Loucy (cell line): ENCODE measurements around the gene ZNF398.

Experiments used
- EZH2phosphoT487 ChIP-seq: fragments of 200-600 bp; IDR thresholded peaks from 2 replicates; pipeline ENCODE4 v1.6.1; 2018; ENCODE audit warnings: antibody characterized with exemption, mild to moderate bottlenecking, moderate library complexity, borderline replicate concordance
- TF ChIP-seq, protein P1 (sequence below): fragments of 200-600 bp; sonication (generic); conservative IDR thresholded peaks from 2 replicates; pipeline ENCODE4 v1.5.1; 2014; ENCODE audit warnings: mild to moderate bottlenecking, antibody characterized with exemption, low read length

DNA sequence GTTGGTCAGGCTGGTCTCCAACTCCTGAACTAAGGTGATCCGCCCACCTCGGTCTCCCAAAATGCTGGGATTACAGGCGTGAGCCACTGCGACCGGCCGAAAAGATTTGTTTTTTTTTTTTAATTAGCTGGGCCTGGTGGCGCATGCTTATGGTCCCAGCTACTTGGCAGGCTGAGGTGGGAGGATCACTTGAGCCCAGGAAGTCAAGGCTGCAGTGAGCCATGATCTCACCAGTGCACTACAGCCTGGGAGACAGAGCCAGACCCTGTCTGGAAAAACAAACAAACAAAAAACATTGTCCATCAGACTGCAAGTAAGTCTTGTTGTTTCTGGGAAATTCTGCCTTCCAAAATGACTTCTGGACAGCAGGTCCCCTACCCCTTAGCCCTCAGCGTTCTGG, 75.9 kb downstream of the ZNF398 start:
- TF ChIP-seq, protein P1, sequence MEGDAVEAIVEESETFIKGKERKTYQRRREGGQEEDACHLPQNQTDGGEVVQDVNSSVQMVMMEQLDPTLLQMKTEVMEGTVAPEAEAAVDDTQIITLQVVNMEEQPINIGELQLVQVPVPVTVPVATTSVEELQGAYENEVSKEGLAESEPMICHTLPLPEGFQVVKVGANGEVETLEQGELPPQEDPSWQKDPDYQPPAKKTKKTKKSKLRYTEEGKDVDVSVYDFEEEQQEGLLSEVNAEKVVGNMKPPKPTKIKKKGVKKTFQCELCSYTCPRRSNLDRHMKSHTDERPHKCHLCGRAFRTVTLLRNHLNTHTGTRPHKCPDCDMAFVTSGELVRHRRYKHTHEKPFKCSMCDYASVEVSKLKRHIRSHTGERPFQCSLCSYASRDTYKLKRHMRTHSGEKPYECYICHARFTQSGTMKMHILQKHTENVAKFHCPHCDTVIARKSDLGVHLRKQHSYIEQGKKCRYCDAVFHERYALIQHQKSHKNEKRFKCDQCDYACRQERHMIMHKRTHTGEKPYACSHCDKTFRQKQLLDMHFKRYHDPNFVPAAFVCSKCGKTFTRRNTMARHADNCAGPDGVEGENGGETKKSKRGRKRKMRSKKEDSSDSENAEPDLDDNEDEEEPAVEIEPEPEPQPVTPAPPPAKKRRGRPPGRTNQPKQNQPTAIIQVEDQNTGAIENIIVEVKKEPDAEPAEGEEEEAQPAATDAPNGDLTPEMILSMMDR: no peak
- no peak for TF ChIP-seq EZH2phosphoT487
